ENCODE data around the gene PTPRQ.
"Not testable (repeated sequence)": the region's sequence is repeated elsewhere in the genome, so short reads cannot be mapped to it uniquely, and the experiment has no call there.

DNA sequence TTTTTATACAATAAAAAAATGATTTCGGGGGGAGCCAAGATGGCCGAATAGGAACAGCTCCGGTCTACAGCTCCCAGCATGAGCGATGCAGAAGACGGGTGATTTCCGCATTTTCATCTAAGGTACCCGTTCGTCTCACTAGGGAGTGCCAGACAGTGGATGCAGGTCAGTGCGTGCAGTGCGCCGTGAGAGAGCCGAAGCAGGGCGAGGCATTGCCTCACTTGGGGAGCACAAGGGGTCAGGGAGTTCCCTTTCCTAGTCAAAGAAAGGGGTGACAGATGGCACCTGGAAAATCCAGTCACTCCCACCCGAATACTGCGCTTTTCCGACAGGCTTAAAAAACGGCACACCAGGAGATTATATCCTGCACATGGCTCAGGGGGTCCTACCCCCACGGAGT lies 17.8 kb downstream of the PTPRQ start:
- TF ChIP-seq, protein P1, sequence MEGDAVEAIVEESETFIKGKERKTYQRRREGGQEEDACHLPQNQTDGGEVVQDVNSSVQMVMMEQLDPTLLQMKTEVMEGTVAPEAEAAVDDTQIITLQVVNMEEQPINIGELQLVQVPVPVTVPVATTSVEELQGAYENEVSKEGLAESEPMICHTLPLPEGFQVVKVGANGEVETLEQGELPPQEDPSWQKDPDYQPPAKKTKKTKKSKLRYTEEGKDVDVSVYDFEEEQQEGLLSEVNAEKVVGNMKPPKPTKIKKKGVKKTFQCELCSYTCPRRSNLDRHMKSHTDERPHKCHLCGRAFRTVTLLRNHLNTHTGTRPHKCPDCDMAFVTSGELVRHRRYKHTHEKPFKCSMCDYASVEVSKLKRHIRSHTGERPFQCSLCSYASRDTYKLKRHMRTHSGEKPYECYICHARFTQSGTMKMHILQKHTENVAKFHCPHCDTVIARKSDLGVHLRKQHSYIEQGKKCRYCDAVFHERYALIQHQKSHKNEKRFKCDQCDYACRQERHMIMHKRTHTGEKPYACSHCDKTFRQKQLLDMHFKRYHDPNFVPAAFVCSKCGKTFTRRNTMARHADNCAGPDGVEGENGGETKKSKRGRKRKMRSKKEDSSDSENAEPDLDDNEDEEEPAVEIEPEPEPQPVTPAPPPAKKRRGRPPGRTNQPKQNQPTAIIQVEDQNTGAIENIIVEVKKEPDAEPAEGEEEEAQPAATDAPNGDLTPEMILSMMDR (IDR thresholded peaks at IDR 0.05; ENCODE audit: borderline replicate concordance, extremely low read depth, low read length, poor library complexity, severe bottlenecking) = not testable (repeated sequence)
- not testable (repeated sequence) for TF ChIP-seq EZH2 (IDR thresholded peaks at IDR 0.05; ENCODE audit: borderline replicate concordance, low read depth, low read length, severe bottlenecking)

Measured in DND-41 (cell line).